ENCODE measurements around the gene LCN1. TPM values are rescaled to one million over a fixed set of nuclear protein-coding genes. Genes with fewer than 3 reads are reported as not detected.

The LCN1 gene
- total RNA-seq = not detected

DNA sequence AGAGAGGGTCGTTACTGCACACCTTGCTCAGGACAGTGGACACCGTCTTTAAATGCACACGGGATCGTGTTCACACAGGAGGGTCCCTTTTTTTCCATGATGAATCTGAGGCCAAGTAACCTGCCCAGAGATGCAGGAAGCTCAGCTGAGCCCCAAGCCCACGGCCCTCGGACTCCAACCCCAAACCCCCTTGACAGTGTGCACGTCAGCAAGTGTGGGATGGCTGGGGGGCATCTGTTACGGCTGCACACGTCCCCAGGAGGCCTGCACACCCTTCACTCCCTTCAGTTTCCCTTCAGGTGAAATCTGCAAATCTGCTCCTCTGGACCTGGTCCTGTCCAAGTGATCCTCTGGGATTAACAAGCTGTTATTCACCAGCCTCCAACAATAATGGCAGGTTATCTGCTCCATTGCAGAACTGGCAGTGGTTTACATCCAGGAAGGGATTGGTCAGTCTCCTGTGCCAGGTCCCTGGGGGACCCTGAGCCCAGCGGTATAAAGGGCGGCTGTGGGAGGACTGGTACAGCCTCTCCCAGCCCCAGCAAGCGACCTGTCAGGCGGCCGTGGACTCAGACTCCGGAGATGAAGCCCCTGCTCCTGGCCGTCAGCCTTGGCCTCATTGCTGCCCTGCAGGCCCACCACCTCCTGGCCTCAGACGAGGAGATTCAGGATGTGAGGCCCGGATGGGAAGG, at the start of gene LCN1:
Gene LCN1, plus strand, starts transcription at position 525 of the 692 bp plus-strand sequence. Its CDS starts 58 bp downstream, at position 583.

DNA sequence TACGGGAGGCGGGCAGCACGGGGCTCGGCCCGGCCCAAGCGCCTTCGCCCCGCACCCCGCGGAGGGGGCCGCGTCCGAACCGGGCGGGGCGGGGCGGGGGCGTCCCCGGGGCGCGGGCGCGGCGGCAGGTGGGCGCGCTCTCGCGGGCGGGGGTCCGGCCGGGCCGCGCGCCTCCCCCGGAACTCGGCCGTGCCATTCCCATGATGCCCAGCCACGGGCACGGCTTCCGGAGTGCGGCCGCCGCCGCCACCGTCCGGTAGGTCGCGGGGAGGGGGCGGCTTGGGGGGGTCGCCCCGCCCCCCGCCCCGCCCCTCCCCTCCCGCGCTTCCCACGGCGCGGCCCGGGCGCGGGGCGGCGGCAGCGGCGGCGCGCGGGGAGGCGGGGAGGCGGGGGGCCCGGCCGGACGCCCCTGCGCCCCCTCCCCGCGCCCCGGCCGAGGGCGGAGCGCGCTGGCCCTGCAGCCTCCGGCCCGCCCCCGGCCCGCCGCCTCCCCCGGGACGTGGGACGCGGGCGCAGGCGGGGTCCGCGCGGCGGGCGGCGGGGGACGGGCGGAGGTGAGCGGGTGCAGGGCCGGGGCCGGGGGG, 41.7 kb upstream of the LCN1 start, which contains the start of gene PPP1R26:
Gene PPP1R26, plus strand, starts transcription at position 314 of the 584 bp plus-strand sequence. CDS start 4,729 bp downstream, outside the sequence.

DNA sequence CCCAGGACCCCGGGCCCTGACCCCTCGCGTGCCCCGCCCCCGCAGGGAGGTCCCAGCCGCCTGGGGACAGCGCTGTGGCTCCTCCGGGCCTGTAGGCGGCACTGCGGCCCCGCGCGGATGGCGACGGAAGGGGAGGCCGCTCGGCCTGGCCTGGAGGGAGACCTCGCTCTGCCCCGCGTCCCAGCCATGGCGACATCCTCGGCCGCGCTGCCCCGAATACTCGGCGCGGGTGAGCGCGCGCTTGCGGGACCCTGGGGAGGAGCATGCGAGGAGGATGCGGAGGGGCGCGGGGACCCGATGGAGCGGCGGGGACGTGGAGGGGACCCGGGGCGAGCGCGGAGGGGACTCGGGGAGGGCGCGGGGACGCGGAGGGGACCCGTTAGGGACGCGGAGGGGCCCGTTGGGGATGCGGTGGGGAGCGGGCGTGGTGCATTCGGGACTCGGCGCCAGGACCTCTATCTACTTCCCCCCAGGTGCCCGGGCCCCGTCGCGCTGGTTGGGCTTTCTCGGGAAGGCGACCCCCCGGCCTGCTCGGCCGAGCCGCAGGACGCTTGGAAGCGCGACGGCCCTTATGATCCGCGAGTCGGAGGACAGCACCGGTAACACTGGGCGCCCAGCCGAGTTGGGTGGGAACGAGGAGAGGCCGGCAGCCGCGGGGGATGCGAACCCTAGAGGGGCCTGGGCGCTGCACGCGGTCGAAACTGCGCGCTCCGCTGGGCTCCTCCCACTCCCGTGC, 20.5 kb upstream of the LCN1 start, which contains the start of gene MRPS2:
Gene MRPS2, plus strand, starts transcription at position 158 of the 736 bp plus-strand sequence. Its CDS starts 29 bp downstream, at position 187.

DNA sequence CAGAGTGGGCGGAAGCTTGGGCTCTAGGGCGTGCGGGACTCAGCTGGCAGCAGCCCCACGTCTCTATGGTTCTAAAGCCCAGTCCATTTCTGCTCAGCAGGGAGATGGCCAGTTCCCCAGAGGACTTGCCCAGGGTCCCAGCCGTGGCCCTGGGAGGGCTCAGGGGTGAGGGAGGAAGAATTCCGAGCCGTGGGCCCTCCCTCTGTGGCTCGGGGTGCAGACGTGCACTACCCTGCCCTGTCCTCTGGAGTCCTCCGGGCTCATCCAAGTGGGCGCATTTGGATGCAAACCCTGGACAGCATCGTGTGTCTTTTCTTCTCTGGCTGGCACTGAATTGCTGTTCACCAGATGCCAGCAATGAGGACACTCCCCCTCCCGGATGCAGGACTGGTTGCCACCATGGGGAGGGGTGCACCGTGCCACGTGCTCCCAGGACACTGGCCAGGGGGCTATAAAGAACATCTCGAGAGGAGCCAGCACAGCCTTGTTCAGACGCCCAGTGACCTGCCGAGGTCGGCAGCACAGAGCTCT, 24.5 kb downstream of the LCN1 start, which contains the start of gene OBP2A:
Gene OBP2A, plus strand, starts transcription at position 481 of the 531 bp plus-strand sequence. CDS start 55 bp downstream, outside the sequence.

DNA sequence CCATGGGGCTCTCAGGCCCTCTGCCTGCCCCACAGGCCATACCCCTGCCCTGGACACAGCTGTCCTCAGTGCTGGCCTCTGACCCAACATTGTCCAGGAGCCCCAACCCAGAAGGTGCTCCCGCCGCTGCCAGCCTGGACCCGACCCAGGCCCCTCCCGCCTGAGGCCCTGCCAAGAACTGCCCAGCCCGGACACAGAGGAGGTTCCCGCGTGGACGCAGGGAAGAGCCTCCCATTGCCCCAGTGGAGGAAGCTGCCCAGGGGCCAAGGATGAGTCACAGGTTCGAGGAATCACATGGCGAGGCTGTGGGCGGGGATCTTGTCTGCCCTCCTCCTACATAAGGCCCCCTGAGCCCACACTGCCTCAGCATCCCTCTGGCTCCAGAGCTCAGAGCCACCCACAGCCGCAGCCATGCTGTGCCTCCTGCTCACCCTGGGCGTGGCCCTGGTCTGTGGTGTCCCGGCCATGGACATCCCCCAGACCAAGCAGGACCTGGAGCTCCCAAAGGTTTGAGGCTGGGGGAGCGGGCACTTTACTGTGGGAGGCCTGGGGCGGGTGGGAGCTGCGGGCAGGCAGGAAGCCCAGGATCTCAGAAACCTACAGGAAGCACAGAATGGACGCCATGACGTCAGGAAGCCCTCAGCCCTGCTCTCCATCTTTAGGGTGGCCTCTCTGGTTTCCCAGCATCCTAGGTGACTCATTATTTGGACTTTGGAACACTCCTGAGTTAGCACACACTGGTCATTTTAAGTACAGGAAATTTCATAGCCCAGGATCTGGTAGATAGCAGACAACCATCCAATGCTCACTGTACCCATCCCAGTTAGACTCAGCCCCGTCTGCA, 40.4 kb downstream of the LCN1 start, which contains the start of gene PAEP:
Gene PAEP, plus strand, starts transcription at position 366 of the 844 bp plus-strand sequence.

Other genes with a start within 250 kb of the LCN1 start
- 10 to 100 TPM; 13.1 to 16.3 TPM for gene PPP1R26, start 41.7 kb upstream of the LCN1 start, total RNA-seq
- 10 to 100 TPM; 25.1 to 57.3 TPM for gene MRPS2, start 20.8 kb upstream of the LCN1 start, total RNA-seq
- gene OBP2A, start 24.7 kb downstream of the LCN1 start, total RNA-seq = not detected
- 10 to 100 TPM in 1 of 2 donors, 1 to 10 TPM in 1; 10.0 to 11.0 TPM for gene PAEP, start 40.3 kb downstream of the LCN1 start, total RNA-seq
- not detected for gene GLT6D1, start 118.1 kb downstream of the LCN1 start, total RNA-seq
- gene LCN9, start 141.9 kb downstream of the LCN1 start, total RNA-seq = not detected
- gene SOHLH1, start 178.0 kb downstream of the LCN1 start, total RNA-seq = not detected
- not detected for gene KCNT1, start 180.7 kb downstream of the LCN1 start, total RNA-seq

Data from melanocyte of skin (primary cell).